GM23338 (cell line): Measurements from ENCODE around the gene C17orf50. TPM values are rescaled to one million over a fixed set of nuclear protein-coding genes. Genes with fewer than 3 reads are reported as not detected.

Source experiments
- ATAC-seq: fragments of 200-7000 bp; cut with Tn5 transposase; 3 replicates; pipeline ENCODE4 v1.9.1; 2020
- DNase-seq: peaks from one replicate; pipeline ENCODE4 v3.0.0-alpha.2; 2015; ENCODE audit warnings: low spot score
- H2AFZ ChIP-seq: fragments of 200-600 bp; sonication (generic); 2 replicates; pipeline ENCODE4 v1.8.0; 2016; ENCODE audit warnings: antibody characterized with exemption, mild to moderate bottlenecking, moderate library complexity
- H3F3A ChIP-seq: fragments of 200-600 bp; sonication (generic); replicated peaks from 2 replicates; pipeline ENCODE4 v1.8.0; 2017; ENCODE audit warnings: antibody characterized with exemption, mixed run types, low read depth
- H3K27ac ChIP-seq: fragments of 200-600 bp; sonication (generic); 2 replicates; pipeline ENCODE4 v1.6.1; 2016; ENCODE audit warnings: low read depth
- H3K27me3 ChIP-seq: fragments of 200-600 bp; sonication (generic); 2 replicates; pipeline ENCODE4 v1.8.0; 2016; ENCODE audit warnings: mild to moderate bottlenecking, mixed run types, moderate library complexity; ENCODE audit not compliant: insufficient read depth
- H3K36me3 ChIP-seq: fragments of 200-600 bp; sonication (generic); 2 replicates; pipeline ENCODE4 v1.8.0; 2016; ENCODE audit warnings: mild to moderate bottlenecking; ENCODE audit not compliant: insufficient read depth
- H3K4me1 ChIP-seq: fragments of 200-600 bp; sonication (generic); 2 replicates; pipeline ENCODE4 v1.8.0; 2016; ENCODE audit warnings: mild to moderate bottlenecking, moderate library complexity; ENCODE audit not compliant: insufficient read depth
- H3K4me2 ChIP-seq: fragments of 200-600 bp; sonication (generic); 2 replicates; pipeline ENCODE4 v1.7.1; 2017; ENCODE audit warnings: mixed run types
- H3K4me3 ChIP-seq: fragments of 200-600 bp; sonication (generic); 2 replicates; pipeline ENCODE4 v1.6.1; 2016; ENCODE audit warnings: mixed run types
- H3K79me2 ChIP-seq: fragments of 200-600 bp; sonication (generic); replicated peaks from 2 replicates; pipeline ENCODE4 v1.8.0; 2017; ENCODE audit warnings: mild to moderate bottlenecking; ENCODE audit not compliant: insufficient read depth
- H3K9me2 ChIP-seq: fragments of 200-600 bp; sonication (generic); 2 replicates; pipeline ENCODE4 v1.8.0; 2017; ENCODE audit not compliant: insufficient read depth
- H4K20me1 ChIP-seq: fragments of 200-600 bp; sonication (generic); replicated peaks from 2 replicates; pipeline ENCODE4 v1.8.0; 2017; ENCODE audit warnings: mild to moderate bottlenecking; ENCODE audit not compliant: insufficient read depth
- H3K27ac Mint-ChIP-seq: 2 replicates; pipeline ENCODE4 v1.8.0; 2020; ENCODE audit warnings: inconsistent platforms, mild to moderate bottlenecking, moderate library complexity, mixed read lengths
- H3K27me3 Mint-ChIP-seq: 3 replicates; pipeline ENCODE4 v1.8.0; 2022; ENCODE audit warnings: low read depth, mild to moderate bottlenecking, moderate library complexity, mixed read lengths, inconsistent platforms; ENCODE audit not compliant: insufficient read depth, poor library complexity
- H3K36me3 Mint-ChIP-seq: 3 replicates; pipeline ENCODE4 v1.8.0; 2021; ENCODE audit warnings: low read depth, mild to moderate bottlenecking, inconsistent platforms, moderate library complexity, mixed read lengths
- H3K4me1 Mint-ChIP-seq: 3 replicates; pipeline ENCODE4 v1.8.0; 2020; ENCODE audit warnings: mild to moderate bottlenecking, inconsistent platforms, mixed read lengths
- H3K4me3 Mint-ChIP-seq: 3 replicates; pipeline ENCODE4 v1.8.0; 2021; ENCODE audit warnings: moderate library complexity, mild to moderate bottlenecking, inconsistent platforms, mixed read lengths
- H3K9me3 Mint-ChIP-seq: 3 replicates; pipeline ENCODE4 v1.8.0; 2020; ENCODE audit warnings: moderate library complexity, mild to moderate bottlenecking, inconsistent platforms, mixed read lengths
- EZH2 ChIP-seq: fragments of 200-600 bp; sonication (generic); IDR thresholded peaks from one replicate; pipeline ENCODE4 v1.8.0; 2017; ENCODE audit warnings: antibody characterized with exemption, mild to moderate bottlenecking, low read depth; ENCODE audit not compliant: unreplicated experiment
- EZH2phosphoT487 ChIP-seq: fragments of 200-600 bp; sonication (generic); IDR thresholded peaks from one replicate; pipeline ENCODE4 v1.8.1; 2018; ENCODE audit warnings: antibody characterized with exemption; ENCODE audit not compliant: unreplicated experiment
- JUNB ChIP-seq: IDR thresholded peaks from one replicate; pipeline ENCODE4 v1.6.1; 2016; ENCODE audit warnings: antibody characterized with exemption; ENCODE audit not compliant: unreplicated experiment
- NANOG ChIP-seq: IDR thresholded peaks from 2 replicates; pipeline ENCODE4 v1.6.1; 2016; ENCODE audit warnings: antibody characterized with exemption, borderline replicate concordance
- POLR2AphosphoS5 ChIP-seq: IDR thresholded peaks from 2 replicates; pipeline ENCODE4 v1.6.1; 2016; ENCODE audit warnings: antibody characterized with exemption, low read depth
- ZNF331 ChIP-seq: fragments of 250-450 bp; sonication (Bioruptor Pico); IDR thresholded peaks from 2 replicates; pipeline ENCODE4 v1.5.0; 2020; ENCODE audit warnings: low read depth, mild to moderate bottlenecking, moderate library complexity
- polyA plus RNA-seq: library from polyadenylated mRNA; unstranded; fragments of >200 nt; fragmentation: Nextera tagmentation; extraction: Ambion mirVana; gene quantifications from 2 replicates; pipeline ENCODE4 v1.2.1, GENCODE V29; 2016
- total RNA-seq: library from RNA; depleted of rRNA; stranded (reverse); fragments of >200 nt; shearing (Covaris generic); gene quantifications from 2 replicates; pipeline ENCODE4 v1.2.3, GENCODE V29; 2014
- TF ChIP-seq, protein P1 (sequence below), 2 experiments: fragments of 200-600 bp in 1 of 2; sonication (generic) in 1 of 2; conservative IDR thresholded peaks; 2 replicates each; pipeline versions ENCODE4 v1.5.1 to v1.6.1; 2016 to 2017; ENCODE audit warnings: antibody characterized with exemption in 2 of 2, low read depth in 2 of 2, mild to moderate bottlenecking in 2 of 2, moderate library complexity in 1 of 2
- TF ChIP-seq, protein P2 (sequence below): IDR thresholded peaks from one replicate; pipeline ENCODE4 v1.6.1; 2018; ENCODE audit warnings: antibody characterized with exemption; ENCODE audit not compliant: unreplicated experiment
- TF ChIP-seq, protein P3 (sequence below): fragments of 250-450 bp; sonication (Bioruptor Pico); IDR thresholded peaks from 2 replicates; pipeline ENCODE4 v1.5.0; 2020; ENCODE audit warnings: mild to moderate bottlenecking, moderate library complexity

Gene C17orf50
- total and polyA plus RNA-seq, 2 experiments from 2014 or later, result 0.74 to 1.6 TPM

DNA sequence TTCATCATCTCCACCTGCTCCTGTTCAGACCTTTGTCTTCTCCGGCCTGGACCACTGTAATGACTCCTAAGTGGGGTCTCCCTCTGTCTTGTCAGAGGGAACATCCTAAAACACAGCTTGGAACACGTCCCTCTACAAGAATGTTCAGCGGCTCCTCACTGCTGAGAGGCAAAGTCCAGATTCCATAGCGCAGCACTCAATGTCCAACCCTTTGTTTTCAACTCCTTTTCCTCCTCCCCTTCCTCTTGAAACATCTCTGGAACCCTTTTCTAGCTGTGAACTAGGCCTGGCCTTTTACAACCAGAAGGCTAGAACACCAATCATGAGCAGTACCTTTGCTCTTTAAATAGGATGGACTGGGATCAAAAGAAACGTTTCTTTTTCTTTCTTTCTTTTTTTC is 914 bp downstream of the C17orf50 start (continued):
- TF ChIP-seq, protein P1, sequence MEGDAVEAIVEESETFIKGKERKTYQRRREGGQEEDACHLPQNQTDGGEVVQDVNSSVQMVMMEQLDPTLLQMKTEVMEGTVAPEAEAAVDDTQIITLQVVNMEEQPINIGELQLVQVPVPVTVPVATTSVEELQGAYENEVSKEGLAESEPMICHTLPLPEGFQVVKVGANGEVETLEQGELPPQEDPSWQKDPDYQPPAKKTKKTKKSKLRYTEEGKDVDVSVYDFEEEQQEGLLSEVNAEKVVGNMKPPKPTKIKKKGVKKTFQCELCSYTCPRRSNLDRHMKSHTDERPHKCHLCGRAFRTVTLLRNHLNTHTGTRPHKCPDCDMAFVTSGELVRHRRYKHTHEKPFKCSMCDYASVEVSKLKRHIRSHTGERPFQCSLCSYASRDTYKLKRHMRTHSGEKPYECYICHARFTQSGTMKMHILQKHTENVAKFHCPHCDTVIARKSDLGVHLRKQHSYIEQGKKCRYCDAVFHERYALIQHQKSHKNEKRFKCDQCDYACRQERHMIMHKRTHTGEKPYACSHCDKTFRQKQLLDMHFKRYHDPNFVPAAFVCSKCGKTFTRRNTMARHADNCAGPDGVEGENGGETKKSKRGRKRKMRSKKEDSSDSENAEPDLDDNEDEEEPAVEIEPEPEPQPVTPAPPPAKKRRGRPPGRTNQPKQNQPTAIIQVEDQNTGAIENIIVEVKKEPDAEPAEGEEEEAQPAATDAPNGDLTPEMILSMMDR (conservative IDR thresholded peaks at IDR 0.05; ENCODE audit: low read depth in 2 of 2), result no peak
- TF ChIP-seq, protein P2, sequence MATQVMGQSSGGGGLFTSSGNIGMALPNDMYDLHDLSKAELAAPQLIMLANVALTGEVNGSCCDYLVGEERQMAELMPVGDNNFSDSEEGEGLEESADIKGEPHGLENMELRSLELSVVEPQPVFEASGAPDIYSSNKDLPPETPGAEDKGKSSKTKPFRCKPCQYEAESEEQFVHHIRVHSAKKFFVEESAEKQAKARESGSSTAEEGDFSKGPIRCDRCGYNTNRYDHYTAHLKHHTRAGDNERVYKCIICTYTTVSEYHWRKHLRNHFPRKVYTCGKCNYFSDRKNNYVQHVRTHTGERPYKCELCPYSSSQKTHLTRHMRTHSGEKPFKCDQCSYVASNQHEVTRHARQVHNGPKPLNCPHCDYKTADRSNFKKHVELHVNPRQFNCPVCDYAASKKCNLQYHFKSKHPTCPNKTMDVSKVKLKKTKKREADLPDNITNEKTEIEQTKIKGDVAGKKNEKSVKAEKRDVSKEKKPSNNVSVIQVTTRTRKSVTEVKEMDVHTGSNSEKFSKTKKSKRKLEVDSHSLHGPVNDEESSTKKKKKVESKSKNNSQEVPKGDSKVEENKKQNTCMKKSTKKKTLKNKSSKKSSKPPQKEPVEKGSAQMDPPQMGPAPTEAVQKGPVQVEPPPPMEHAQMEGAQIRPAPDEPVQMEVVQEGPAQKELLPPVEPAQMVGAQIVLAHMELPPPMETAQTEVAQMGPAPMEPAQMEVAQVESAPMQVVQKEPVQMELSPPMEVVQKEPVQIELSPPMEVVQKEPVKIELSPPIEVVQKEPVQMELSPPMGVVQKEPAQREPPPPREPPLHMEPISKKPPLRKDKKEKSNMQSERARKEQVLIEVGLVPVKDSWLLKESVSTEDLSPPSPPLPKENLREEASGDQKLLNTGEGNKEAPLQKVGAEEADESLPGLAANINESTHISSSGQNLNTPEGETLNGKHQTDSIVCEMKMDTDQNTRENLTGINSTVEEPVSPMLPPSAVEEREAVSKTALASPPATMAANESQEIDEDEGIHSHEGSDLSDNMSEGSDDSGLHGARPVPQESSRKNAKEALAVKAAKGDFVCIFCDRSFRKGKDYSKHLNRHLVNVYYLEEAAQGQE, result no peak
- TF ChIP-seq NANOG (no peak), POLR2AphosphoS5 (no peak), EZH2phosphoT487 (no peak)

DNA sequence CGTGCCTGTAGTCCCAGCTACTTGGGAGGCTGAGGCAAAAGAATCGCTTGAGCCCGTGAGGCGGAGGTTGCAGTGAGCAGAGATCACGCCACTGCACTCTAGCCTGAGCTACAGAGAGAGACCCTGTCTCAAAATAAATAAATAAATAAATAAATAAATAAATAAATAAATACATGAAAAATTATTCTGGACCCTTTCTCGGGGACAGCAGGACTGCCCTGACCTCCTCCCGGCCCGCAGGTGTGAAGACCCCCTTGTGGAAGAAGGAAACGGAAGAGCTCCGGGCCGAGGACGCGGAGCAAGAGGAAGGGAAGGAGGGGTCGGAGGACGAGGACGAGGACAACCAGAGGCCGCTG is 3.1 kb downstream of the C17orf50 start:
- Histone ChIP-seq H3F3A (peaks cover 4% of the 10 kb centered on the region; the same call in 1 of the 2 replicates), H3K36me3 (no peaks in the 10 kb centered on the region), H3K4me3 (peak overlapping the region; percentile 65; the same call in 1 of the 2 replicates), H3K4me1 (peaks cover 6% of the 10 kb centered on the region; the same call in 1 of the 2 replicates), H3K79me2 (no peaks in the 10 kb centered on the region), H3K9me2 (no peaks in the 10 kb centered on the region), H3K4me2 (peak overlapping the region; percentile 83; the same call in 1 of the 2 replicates), H2AFZ (no peak overlapping the region), H3K27me3 (no peaks in the 10 kb centered on the region), H4K20me1 (no peaks in the 10 kb centered on the region), H3K27ac (no peak overlapping the region)
- no peaks in the 10 kb centered on the region for H3K36me3 Mint-ChIP-seq
- peak overlapping the region; percentile 82 for H3K4me3 Mint-ChIP-seq
- no peak for DNase-seq
- peaks cover 5% of the 10 kb centered on the region for H3K27me3 Mint-ChIP-seq
- no peaks in the 10 kb centered on the region; the same call in 1 of the 3 replicates for H3K9me3 Mint-ChIP-seq
- H3K4me1 Mint-ChIP-seq, result peaks cover 17% of the 10 kb centered on the region
- ATAC-seq, result no peak
- no peak overlapping the region for H3K27ac Mint-ChIP-seq
- no peak for TF ChIP-seq EZH2
- TF ChIP-seq, protein P2, result no peak
- TF ChIP-seq ZNF331, result no peak
- no peak for TF ChIP-seq NANOG
- no peak for TF ChIP-seq JUNB
- TF ChIP-seq EZH2phosphoT487, result no peak
- TF ChIP-seq, protein P3, sequence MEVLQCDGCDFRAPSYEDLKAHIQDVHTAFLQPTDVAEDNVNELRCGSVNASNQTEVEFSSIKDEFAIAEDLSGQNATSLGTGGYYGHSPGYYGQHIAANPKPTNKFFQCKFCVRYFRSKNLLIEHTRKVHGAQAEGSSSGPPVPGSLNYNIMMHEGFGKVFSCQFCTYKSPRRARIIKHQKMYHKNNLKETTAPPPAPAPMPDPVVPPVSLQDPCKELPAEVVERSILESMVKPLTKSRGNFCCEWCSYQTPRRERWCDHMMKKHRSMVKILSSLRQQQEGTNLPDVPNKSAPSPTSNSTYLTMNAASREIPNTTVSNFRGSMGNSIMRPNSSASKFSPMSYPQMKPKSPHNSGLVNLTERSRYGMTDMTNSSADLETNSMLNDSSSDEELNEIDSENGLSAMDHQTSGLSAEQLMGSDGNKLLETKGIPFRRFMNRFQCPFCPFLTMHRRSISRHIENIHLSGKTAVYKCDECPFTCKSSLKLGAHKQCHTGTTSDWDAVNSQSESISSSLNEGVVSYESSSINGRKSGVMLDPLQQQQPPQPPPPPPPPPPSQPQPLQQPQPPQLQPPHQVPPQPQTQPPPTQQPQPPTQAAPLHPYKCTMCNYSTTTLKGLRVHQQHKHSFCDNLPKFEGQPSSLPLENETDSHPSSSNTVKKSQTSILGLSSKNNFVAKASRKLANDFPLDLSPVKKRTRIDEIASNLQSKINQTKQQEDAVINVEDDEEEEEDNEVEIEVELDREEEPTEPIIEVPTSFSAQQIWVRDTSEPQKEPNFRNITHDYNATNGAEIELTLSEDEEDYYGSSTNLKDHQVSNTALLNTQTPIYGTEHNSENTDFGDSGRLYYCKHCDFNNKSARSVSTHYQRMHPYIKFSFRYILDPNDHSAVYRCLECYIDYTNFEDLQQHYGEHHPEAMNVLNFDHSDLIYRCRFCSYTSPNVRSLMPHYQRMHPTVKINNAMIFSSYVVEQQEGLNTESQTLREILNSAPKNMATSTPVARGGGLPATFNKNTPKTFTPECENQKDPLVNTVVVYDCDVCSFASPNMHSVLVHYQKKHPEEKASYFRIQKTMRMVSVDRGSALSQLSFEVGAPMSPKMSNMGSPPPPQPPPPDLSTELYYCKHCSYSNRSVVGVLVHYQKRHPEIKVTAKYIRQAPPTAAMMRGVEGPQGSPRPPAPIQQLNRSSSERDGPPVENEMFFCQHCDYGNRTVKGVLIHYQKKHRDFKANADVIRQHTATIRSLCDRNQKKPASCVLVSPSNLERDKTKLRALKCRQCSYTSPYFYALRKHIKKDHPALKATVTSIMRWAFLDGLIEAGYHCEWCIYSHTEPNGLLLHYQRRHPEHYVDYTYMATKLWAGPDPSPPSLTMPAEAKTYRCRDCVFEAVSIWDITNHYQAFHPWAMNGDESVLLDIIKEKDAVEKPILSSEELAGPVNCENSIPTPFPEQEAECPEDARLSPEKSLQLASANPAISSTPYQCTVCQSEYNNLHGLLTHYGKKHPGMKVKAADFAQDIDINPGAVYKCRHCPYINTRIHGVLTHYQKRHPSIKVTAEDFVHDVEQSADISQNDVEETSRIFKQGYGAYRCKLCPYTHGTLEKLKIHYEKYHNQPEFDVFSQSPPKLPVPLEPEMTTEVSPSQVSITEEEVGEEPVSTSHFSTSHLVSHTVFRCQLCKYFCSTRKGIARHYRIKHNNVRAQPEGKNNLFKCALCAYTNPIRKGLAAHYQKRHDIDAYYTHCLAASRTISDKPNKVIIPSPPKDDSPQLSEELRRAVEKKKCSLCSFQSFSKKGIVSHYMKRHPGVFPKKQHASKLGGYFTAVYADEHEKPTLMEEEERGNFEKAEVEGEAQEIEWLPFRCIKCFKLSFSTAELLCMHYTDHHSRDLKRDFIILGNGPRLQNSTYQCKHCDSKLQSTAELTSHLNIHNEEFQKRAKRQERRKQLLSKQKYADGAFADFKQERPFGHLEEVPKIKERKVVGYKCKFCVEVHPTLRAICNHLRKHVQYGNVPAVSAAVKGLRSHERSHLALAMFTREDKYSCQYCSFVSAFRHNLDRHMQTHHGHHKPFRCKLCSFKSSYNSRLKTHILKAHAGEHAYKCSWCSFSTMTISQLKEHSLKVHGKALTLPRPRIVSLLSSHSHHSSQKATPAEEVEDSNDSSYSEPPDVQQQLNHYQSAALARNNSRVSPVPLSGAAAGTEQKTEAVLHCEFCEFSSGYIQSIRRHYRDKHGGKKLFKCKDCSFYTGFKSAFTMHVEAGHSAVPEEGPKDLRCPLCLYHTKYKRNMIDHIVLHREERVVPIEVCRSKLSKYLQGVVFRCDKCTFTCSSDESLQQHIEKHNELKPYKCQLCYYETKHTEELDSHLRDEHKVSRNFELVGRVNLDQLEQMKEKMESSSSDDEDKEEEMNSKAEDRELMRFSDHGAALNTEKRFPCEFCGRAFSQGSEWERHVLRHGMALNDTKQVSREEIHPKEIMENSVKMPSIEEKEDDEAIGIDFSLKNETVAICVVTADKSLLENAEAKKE (CRISPR knock-in tag), result no peak
